ENCODE data around the gene MRPS21.

MRPS21 gene

DNA sequence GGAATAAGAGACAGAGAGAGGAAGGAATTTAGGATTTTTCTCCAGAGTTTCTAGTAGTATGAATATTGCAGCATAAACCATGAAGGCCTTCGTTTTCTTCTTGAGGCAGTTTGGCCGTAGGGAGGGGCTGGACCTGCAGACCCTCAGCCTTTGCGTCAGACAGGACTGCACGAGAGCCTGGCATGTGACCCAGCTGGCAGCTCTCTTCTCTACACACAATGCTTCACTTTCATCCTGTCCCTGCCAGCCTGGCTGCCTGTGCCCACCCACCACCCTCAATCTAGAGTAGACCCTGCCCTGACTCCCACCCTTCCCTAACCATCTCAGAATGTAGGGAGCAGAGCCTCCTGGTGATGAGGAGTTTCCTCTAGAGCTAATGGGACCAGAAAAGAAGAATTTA, 34.4 kb upstream of the MRPS21 start:
- in situ Hi-C loops (cut with MboI; ENCODE audit: low pct_unique_long_range_greater_than_20kb, low sequenced_read_pairs, unreplicated experiment) = loop anchor here (25.0 kb wide), 1 partner anchor 278 kb away; the partner anchor contains the start of gene ADAMTSL4
- DNase-seq (ENCODE audit: low spot score) = no peak
- TF ChIP-seq, protein P1, sequence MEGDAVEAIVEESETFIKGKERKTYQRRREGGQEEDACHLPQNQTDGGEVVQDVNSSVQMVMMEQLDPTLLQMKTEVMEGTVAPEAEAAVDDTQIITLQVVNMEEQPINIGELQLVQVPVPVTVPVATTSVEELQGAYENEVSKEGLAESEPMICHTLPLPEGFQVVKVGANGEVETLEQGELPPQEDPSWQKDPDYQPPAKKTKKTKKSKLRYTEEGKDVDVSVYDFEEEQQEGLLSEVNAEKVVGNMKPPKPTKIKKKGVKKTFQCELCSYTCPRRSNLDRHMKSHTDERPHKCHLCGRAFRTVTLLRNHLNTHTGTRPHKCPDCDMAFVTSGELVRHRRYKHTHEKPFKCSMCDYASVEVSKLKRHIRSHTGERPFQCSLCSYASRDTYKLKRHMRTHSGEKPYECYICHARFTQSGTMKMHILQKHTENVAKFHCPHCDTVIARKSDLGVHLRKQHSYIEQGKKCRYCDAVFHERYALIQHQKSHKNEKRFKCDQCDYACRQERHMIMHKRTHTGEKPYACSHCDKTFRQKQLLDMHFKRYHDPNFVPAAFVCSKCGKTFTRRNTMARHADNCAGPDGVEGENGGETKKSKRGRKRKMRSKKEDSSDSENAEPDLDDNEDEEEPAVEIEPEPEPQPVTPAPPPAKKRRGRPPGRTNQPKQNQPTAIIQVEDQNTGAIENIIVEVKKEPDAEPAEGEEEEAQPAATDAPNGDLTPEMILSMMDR (IDR thresholded peaks at IDR 0.05; ENCODE audit: extremely low read depth, insufficient read depth, missing control alignments) = no peak

DNA sequence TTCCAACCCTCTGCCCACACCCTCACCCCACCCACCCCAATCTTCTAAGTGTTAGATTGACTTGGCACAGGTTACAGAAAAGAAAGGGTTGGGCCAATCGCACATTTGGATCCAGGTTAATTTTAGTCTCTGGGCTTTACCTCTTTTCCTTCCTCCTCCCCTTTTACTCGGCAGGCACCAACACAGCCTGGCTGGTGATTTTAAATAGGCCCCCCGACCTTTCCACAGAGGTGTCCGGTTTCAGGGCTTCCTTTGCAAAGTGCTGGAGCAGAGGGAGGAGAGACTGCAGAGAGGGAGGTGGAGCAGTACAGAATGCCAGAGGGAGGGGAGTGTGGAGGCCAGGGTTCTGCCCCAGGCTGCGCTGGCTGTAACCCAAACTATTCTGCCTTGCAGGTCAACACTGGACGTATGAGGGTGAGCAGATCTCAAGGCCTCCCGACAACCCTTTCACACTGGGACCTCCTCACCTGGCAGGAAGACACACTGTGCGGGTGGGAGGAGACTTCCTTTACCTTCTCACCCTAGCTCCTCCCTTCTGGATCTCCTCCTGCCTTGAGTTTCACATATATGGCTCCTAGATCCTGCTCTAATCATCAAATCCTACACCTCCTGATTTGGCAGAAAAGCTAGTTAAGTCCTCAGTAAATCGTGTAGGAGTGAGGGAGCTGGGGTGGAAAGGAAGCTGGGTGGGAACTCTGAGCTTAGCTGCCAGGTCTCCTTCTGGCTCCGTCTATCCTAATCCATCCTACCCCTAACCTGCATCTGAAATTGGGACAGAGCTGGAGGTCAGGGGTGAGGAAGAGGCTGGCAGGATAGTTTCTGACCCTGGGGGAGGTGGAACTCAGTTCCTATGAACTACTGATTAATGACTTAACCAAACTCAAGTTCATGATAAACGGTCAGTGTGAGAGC, 33.6 kb upstream of the MRPS21 start:
- TF ChIP-seq, protein P1 (IDR thresholded peaks at IDR 0.05; ENCODE audit: extremely low read depth, insufficient read depth, missing control alignments) = no peak
- in situ Hi-C loops (cut with MboI; ENCODE audit: low pct_unique_long_range_greater_than_20kb, low sequenced_read_pairs, unreplicated experiment) = loop anchor here (25.0 kb wide), 1 partner anchor 277 kb away; the partner anchor contains the start of gene ADAMTSL4

GRCh38 chr1:150261367-150261766, 32.3 kb upstream of the MRPS21 start:
- in situ Hi-C loops (cut with MboI; ENCODE audit: low pct_unique_long_range_greater_than_20kb, low sequenced_read_pairs, unreplicated experiment) = loop anchor here (25.0 kb wide), 1 partner anchor 276 kb away; the partner anchor contains the start of gene ADAMTSL4
- TF ChIP-seq, protein P1 (IDR thresholded peaks at IDR 0.05; ENCODE audit: extremely low read depth, insufficient read depth, missing control alignments) = no peak
- no peak for DNase-seq (ENCODE audit: low spot score)

More for the DNA sequence above, 33.6 kb upstream of the MRPS21 start:
- no peak for DNase-seq (ENCODE audit: low spot score)

GRCh38 chr1:150262388-150263320, 31.0 kb upstream of the MRPS21 start:
- DNase-seq (ENCODE audit: low spot score) = no peak
- in situ Hi-C loops (cut with MboI; ENCODE audit: low pct_unique_long_range_greater_than_20kb, low sequenced_read_pairs, unreplicated experiment) = loop anchor here (25.0 kb wide), 1 partner anchor 275 kb away; the partner anchor contains the start of gene ADAMTSL4
- TF ChIP-seq, protein P1 (IDR thresholded peaks at IDR 0.05; ENCODE audit: extremely low read depth, insufficient read depth, missing control alignments) = no peak

DNA sequence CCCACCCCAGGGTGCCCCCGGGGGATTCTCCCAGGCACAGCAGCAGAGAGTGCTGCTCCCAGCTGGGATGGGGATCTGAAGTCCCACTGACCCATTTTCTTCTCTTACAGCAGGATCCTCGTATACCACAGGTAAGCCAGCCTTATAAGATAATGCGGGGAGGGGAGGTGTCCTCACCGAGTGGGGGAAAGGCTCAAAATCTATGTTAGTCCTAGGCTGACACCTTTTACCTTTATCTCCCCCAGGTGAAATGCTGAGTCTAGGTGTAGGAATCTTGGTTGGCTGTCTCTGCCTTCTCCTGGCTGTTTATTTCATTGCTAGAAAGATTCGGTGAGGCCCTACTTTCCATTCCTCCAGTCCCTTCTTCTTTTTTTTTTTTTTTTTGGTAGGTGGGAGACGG, 30.1 kb upstream of the MRPS21 start:
- no peak for DNase-seq (ENCODE audit: low spot score)
- in situ Hi-C loops (cut with MboI; ENCODE audit: low pct_unique_long_range_greater_than_20kb, low sequenced_read_pairs, unreplicated experiment) = loop anchor here (25.0 kb wide), 1 partner anchor 274 kb away; the partner anchor contains the start of gene ADAMTSL4
- TF ChIP-seq, protein P1 (IDR thresholded peaks at IDR 0.05; ENCODE audit: extremely low read depth, insufficient read depth, missing control alignments) = no peak

DNA sequence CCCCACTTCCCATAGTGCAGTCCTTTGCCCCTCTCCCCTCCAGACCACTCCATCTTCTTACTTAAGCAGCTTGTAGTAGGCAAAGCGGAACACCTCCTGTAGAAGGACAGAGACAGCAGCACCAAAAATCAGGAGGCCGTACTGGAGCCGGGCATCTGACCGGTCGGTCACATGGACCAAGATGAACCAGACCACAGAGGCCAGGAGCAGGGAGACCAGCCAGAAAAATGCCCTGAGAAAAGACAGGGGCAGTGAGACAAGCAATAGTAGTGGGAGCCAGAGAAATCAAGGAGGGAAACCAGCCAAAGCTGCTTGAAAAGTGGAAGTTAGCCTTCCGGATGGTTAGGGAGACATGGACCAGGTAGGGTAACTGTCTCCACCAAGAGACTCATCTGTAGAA, 25.8 kb upstream of the MRPS21 start:
- in situ Hi-C loops (cut with MboI; ENCODE audit: low pct_unique_long_range_greater_than_20kb, low sequenced_read_pairs, unreplicated experiment) = loop anchor here (25.0 kb wide), 1 partner anchor 269 kb away; the partner anchor contains the start of gene ADAMTSL4
- no peak for DNase-seq (ENCODE audit: low spot score)
- TF ChIP-seq, protein P1 (IDR thresholded peaks at IDR 0.05; ENCODE audit: extremely low read depth, insufficient read depth, missing control alignments) = no peak
